ENCODE measurements around the gene LCT. TPM values are rescaled to one million over a fixed set of nuclear protein-coding genes. Genes with fewer than 3 reads are reported as not detected.

LCT gene
- polyA plus RNA-seq, 2 of the 4 experiments (the other 2 are of a cell fraction) = 0.04 TPM

GRCh38 chr2:135786823-135787222, 50.2 kb downstream of the LCT start:
- no peaks in the 10 kb centered on the region for H3K4me1 ChIP-seq
- H3K4me2 ChIP-seq = no peak overlapping the region
- 75% methylated on average over 5 of the region's 5 CpGs for WGBS (ENCODE audit: missing lambda C conversion rate)
- H3K27ac ChIP-seq = no peak overlapping the region
- no peak overlapping the region for H3K4me3 ChIP-seq
- ATAC-seq (no peak), DNase-seq (ENCODE audit: low read depth in 1 of 2, low spot score in 1 of 2) (no peak), FAIRE-seq (no peak)
- TF ChIP-seq SREBF2 (IDR thresholded peaks at IDR 0.05) (no peak), ZNF302 (CRISPR knock-in tag; IDR thresholded peaks at IDR 0.05) (no peak), HEYL (CRISPR knock-in tag; IDR thresholded peaks at IDR 0.05) (no peak), TP53 (CRISPR knock-in tag; IDR thresholded peaks at IDR 0.05) (no peak), JUNB (IDR thresholded peaks at IDR 0.05) (no peak), RARB (CRISPR knock-in tag; IDR thresholded peaks at IDR 0.05) (no peak), MAFK (IDR thresholded peaks at IDR 0.05; ENCODE audit: partially characterized antibody) (no peak), ESRRA (IDR thresholded peaks at IDR 0.05; ENCODE audit: borderline replicate concordance, low read length) (no peak), RCOR1 (IDR thresholded peaks at IDR 0.05; ENCODE audit: low read depth, low read length) (no peak), HDAC2 (IDR thresholded peaks at IDR 0.05) (no peak)
- 0 out of 3 replicates have a peak, but pooled peaks cover 2% of the 10 kb centered on the region for H3K9me3 ChIP-seq
- POLR2A ChIA-PET = no interaction called here
- CTCF ChIA-PET = interaction anchor here (1.4 to 2.1 kb wide), 2 partner anchors 11 to 40 kb away, joined by 3 to 16 read pairs; no protein-coding TSS in a partner anchor

- Histone ChIP-seq H3K4me2 (no peak overlapping the region), H3K27ac (no peak overlapping the region), H3K9me3 (0 out of 3 replicates have a peak, but pooled peaks cover 2% of the 10 kb centered on the region), H3K4me3 (no peak overlapping the region), H3K4me1 (no peaks in the 10 kb centered on the region)
- 94% methylated on average over 2 of the region's 2 CpGs for WGBS (ENCODE audit: missing lambda C conversion rate)
- CTCF ChIA-PET = interaction anchor here (1.2 to 1.4 kb wide), 3 partner anchors 13 to 781 kb away, joined by 4 to 6 read pairs (median 5); no protein-coding TSS in a partner anchor
- FAIRE-seq (no peak), ATAC-seq (peak in 1 of 2 experiments; percentile 51; a peak in 1 of 6 replicates), DNase-seq (ENCODE audit: low read depth in 1 of 2, low spot score in 1 of 2) (no peak)
- POLR2A ChIA-PET = interaction anchor here (0.9 kb wide), 1 partner anchor 44 kb away, joined by 4 read pairs; no protein-coding TSS in a partner anchor
- TF ChIP-seq RNF2 (IDR thresholded peaks at IDR 0.05; ENCODE audit: borderline replicate concordance, low read depth) = no peak
- TF ChIP-seq MAZ (IDR thresholded peaks at IDR 0.05; ENCODE audit: borderline replicate concordance, low read depth, low read length) = no peak
- no peak for TF ChIP-seq ZC3H11A (IDR thresholded peaks at IDR 0.05)
- TF ChIP-seq CEBPB (IDR thresholded peaks at IDR 0.05) = 0 out of 4 replicates have a peak, but pooled peaks of 1 of the 2 experiments have one; percentile 10
- TF ChIP-seq, protein P1, sequence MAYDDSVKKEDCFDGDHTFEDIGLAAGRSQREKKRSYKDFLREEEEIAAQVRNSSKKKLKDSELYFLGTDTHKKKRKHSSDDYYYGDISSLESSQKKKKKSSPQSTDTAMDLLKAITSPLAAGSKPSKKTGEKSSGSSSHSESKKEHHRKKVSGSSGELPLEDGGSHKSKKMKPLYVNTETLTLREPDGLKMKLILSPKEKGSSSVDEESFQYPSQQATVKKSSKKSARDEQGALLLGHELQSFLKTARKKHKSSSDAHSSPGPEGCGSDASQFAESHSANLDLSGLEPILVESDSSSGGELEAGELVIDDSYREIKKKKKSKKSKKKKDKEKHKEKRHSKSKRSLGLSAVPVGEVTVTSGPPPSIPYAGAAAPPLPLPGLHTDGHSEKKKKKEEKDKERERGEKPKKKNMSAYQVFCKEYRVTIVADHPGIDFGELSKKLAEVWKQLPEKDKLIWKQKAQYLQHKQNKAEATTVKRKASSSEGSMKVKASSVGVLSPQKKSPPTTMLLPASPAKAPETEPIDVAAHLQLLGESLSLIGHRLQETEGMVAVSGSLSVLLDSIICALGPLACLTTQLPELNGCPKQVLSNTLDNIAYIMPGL (CRISPR knock-in tag; IDR thresholded peaks at IDR 0.05; ENCODE audit: borderline replicate concordance) = no peak
- TF ChIP-seq GATA3 (IDR thresholded peaks at IDR 0.05; ENCODE audit: borderline replicate concordance) = no peak
- TF ChIP-seq SREBF2 (IDR thresholded peaks at IDR 0.05) = no peak
- TF ChIP-seq EHF (CRISPR knock-in tag; IDR thresholded peaks at IDR 0.05) = no peak
Measured at GRCh38 chr2:135785032-135785431, 52.0 kb downstream of the LCT start.

- POLR2A ChIA-PET = no interaction called here
- 85% methylated on average over 3 of the region's 3 CpGs for WGBS (ENCODE audit: missing lambda C conversion rate)
- Histone ChIP-seq H3K4me3 (no peak overlapping the region), H3K4me1 (no peaks in the 10 kb centered on the region), H3K4me2 (no peak overlapping the region), H3K9me3 (0 out of 3 replicates have a peak, but pooled peaks cover 2% of the 10 kb centered on the region), H3K27ac (no peak overlapping the region)
- DNase-seq (ENCODE audit: low read depth in 1 of 2, low spot score in 1 of 2) (no peak), FAIRE-seq (no peak), ATAC-seq (no peak)
- TF ChIP-seq FOXS1 (CRISPR knock-in tag; IDR thresholded peaks at IDR 0.05) (no peak), MYC (IDR thresholded peaks at IDR 0.05; ENCODE audit: borderline replicate concordance, low read length) (no peak), RCOR1 (IDR thresholded peaks at IDR 0.05; ENCODE audit: low read depth, low read length) (no peak), ZFP36 (IDR thresholded peaks at IDR 0.05; ENCODE audit: borderline replicate concordance, partially characterized antibody) (no peak), RNF2 (IDR thresholded peaks at IDR 0.05; ENCODE audit: borderline replicate concordance, low read depth) (no peak), SREBF2 (IDR thresholded peaks at IDR 0.05) (no peak), CBX2 (IDR thresholded peaks at IDR 0.05; ENCODE audit: borderline replicate concordance, low read depth) (no peak), HOXA7 (CRISPR knock-in tag; IDR thresholded peaks at IDR 0.05) (no peak), POLR2A (IDR thresholded peaks at IDR 0.05; ENCODE audit: low read length) (no peak), JUN (IDR thresholded peaks at IDR 0.05) (no peak), BHLHE40 (IDR thresholded peaks at IDR 0.05; ENCODE audit: low read depth, low read length) (no peak)
- TF ChIP-seq, protein P2, sequence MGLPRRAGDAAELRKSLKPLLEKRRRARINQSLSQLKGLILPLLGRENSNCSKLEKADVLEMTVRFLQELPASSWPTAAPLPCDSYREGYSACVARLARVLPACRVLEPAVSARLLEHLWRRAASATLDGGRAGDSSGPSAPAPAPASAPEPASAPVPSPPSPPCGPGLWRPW (IDR thresholded peaks at IDR 0.05) = no peak
- CTCF ChIA-PET = interaction anchor here (1.6 to 3.6 kb wide), 2 partner anchors 14 to 49 kb away, joined by 4 to 12 read pairs; no protein-coding TSS in a partner anchor
Measured at GRCh38 chr2:135783439-135783838, 53.5 kb downstream of the LCT start.
